GM12873 (cell line): ENCODE results near the gene ZNF397.

Experiments used
- TF ChIP-seq, protein P1 (sequence below): IDR thresholded peaks from 2 replicates; pipeline ENCODE4 v1.5.1; 2012; ENCODE audit warnings: low read depth, mild to moderate bottlenecking, moderate library complexity, low read length, control low read depth; ENCODE audit not compliant: insufficient read depth; ENCODE audit errors: missing control alignments

The ZNF397 gene

GRCh38 chr18:35283923-35284794 lies 43.3 kb downstream of the ZNF397 start:
- TF ChIP-seq, protein P1, sequence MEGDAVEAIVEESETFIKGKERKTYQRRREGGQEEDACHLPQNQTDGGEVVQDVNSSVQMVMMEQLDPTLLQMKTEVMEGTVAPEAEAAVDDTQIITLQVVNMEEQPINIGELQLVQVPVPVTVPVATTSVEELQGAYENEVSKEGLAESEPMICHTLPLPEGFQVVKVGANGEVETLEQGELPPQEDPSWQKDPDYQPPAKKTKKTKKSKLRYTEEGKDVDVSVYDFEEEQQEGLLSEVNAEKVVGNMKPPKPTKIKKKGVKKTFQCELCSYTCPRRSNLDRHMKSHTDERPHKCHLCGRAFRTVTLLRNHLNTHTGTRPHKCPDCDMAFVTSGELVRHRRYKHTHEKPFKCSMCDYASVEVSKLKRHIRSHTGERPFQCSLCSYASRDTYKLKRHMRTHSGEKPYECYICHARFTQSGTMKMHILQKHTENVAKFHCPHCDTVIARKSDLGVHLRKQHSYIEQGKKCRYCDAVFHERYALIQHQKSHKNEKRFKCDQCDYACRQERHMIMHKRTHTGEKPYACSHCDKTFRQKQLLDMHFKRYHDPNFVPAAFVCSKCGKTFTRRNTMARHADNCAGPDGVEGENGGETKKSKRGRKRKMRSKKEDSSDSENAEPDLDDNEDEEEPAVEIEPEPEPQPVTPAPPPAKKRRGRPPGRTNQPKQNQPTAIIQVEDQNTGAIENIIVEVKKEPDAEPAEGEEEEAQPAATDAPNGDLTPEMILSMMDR = no peak

GRCh38 chr18:35284841-35285240 lies 44.0 kb downstream of the ZNF397 start:
- TF ChIP-seq, protein P1 = no peak

GRCh38 chr18:35289293-35289692 lies 48.5 kb downstream of the ZNF397 start:
- TF ChIP-seq, protein P1 = no peak

GRCh38 chr18:35289727-35290093 lies 48.9 kb downstream of the ZNF397 start:
- TF ChIP-seq, protein P1 = no peak

DNA sequence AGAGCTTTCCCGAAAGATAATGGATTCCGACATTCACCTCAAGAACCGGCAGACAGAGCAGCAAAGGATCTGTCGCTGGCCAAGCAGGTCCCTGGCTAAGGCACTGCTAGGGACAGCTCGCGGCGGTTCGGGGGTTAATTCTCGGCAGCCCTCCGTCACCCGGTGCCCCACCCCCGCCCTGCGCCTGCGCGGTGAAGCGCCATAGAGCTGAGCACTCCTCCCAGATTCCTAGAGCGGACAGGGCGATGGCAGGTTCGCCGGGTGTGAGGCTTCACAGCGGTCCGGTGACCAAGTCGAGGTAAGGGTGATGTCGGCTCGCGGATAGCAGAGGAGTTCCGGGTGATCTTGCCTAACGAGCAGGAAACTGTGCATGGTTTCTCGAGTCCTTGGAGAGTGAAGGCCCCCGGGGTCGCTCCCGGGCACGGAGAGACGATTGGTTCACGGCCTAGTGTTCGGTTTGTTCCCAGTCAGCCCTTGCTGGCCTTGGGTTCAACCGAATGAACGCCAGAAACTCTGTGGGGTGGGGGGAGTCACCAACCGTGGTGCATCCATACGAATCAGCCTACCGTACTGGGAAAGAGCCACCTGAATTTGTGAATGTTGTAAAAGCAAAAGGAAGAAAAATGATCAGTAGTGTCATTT lies 49.4 kb downstream of the ZNF397 start, which contains the start of gene ZSCAN30:
Gene ZSCAN30 (minus strand): TSS at position 136 of the 642 bp plus-strand sequence. CDS start 25,877 bp downstream, outside the sequence.
- TF ChIP-seq, protein P1 = no peak

DNA sequence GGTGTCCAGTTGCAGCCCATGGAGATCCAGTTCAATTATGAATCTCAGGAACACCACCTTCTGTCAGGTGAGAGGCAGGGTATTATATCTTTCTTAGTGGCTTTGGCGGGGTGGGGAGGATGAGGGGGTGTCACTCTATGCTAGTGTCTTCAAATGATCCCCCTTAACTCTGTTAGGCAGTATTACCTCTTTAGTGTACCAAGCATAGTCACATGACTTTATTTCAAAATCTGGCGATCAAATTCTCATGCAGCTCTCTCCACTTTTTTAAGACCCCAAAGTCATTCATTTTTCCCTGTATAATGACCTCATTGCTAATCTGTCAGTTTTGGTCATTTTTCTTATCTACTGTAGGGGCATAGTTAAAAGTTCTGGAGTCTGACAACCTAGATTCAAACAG lies 50.3 kb downstream of the ZNF397 start:
- TF ChIP-seq, protein P1 = no peak

DNA sequence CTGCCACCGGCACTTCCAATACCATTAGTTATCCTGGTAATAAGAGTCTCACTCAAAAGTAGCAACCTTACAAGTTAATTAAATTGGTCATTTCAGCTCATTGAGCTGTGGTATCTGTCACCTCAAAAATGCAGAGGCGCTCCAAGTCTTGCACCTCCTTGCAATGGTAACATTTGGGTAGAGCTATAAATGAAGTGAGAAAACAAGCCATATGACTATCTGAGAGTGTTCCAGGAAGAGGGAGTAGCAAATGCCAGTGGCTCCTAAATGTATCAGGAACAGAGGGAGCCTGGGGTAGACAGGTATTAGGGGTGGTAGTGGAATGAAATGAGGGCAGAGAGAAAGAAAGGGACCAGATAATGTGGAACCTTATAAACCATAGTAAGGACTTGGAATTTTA lies 55.2 kb downstream of the ZNF397 start:
- TF ChIP-seq, protein P1 = no peak
